LNCAP (cell line): Measurements from ENCODE around the gene RASGEF1C.

Experiments used
- TF ChIP-seq, protein P1 (sequence below): fragments of 450-650 bp; IDR thresholded peaks from 2 replicates; pipeline ENCODE4 v1.5.1; 2017; ENCODE audit warnings: mild to moderate bottlenecking

The RASGEF1C gene

DNA sequence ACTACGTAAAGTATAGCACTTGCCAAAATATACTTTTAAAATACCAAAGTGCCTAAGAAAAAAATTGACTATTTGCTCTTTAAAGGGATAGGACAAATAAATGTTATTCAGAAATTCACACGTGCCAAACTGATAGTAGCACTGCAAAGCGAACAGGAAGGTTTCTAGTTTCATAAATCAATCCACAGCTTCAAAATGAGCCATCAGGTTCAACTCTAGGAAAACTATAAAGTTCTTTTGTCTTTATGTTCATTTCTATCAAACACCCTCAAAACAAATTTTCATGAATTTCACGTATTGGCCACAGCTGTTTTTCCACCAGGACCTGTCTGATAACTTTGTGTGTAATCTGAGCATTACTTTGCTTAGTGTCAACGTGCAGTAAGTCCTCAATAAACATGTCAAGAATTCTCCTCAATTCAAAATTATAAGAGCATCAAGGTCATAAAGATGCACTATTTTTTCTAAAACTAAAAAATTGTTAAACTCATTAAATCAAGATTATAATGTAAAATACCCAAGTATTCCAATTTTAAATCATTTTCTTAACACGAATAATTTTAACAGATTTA, 140.4 kb downstream of the RASGEF1C start:
- TF ChIP-seq, protein P1, sequence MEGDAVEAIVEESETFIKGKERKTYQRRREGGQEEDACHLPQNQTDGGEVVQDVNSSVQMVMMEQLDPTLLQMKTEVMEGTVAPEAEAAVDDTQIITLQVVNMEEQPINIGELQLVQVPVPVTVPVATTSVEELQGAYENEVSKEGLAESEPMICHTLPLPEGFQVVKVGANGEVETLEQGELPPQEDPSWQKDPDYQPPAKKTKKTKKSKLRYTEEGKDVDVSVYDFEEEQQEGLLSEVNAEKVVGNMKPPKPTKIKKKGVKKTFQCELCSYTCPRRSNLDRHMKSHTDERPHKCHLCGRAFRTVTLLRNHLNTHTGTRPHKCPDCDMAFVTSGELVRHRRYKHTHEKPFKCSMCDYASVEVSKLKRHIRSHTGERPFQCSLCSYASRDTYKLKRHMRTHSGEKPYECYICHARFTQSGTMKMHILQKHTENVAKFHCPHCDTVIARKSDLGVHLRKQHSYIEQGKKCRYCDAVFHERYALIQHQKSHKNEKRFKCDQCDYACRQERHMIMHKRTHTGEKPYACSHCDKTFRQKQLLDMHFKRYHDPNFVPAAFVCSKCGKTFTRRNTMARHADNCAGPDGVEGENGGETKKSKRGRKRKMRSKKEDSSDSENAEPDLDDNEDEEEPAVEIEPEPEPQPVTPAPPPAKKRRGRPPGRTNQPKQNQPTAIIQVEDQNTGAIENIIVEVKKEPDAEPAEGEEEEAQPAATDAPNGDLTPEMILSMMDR = no peak

DNA sequence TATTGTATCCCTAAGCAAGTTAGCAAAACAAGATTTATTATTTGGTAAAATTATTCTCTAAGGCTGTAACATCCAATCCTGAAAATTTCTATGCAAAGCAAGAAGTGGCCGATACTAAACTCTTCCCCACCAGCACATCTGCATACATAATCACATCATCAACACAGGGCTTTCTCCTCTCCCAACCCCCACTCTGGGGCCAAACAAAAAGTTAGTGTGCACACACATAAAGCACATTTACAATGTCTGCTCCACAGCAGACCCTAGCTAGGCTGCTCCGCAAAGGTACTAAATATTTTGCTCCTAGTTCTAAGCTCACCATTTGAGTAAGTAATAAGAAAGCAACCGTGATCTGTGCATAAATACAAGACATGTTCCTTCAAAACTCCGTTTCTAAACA, 141.0 kb downstream of the RASGEF1C start:
- TF ChIP-seq, protein P1 = no peak

DNA sequence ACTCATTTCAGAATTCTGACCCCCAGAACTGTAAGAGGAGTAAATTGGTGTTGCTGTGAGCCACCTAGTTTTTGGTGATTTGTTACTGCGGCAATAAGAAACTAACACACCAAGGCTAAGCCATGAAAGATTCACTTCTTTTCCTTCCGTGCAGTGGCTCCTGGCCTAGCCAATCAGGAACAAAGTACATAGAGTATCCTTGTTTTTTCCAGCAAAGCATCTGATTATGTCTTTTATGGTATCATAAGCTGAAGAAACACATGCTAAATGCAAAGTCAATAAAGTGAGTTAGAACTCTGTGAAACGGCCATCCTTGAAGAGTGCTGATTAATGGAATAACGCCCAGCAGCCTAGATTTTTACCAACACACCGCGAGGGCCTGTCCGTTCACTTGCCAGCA, 148.8 kb downstream of the RASGEF1C start:
- TF ChIP-seq, protein P1 = no peak

DNA sequence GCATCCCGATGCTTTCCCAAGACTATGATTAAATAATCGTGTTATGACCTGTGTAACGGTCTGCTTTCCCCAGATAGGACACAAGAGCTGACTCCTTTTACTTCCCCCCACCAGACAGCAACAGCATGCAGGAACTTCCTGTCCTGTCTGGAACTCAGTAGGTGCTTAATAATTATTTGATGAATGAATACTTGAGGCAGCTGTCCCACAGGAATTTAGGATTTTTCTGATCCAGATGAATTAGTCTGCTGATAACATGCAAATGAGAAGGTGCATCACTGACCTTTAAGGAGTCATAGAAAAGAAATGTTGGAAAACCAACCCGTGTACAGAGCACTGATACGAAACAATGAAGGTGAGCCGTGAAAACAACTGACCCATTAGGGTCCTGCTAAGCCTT, 149.7 kb downstream of the RASGEF1C start:
- TF ChIP-seq, protein P1 = no peak

- TF ChIP-seq, protein P1 = no peak
Observed at GRCh38 chr5:180056153-180056552, 152.9 kb downstream of the RASGEF1C start.

- TF ChIP-seq, protein P1 = no peak
Observed at GRCh38 chr5:180054226-180054625, 154.8 kb downstream of the RASGEF1C start.

- TF ChIP-seq, protein P1 = no peak
Observed at GRCh38 chr5:180053061-180053602, 155.9 kb downstream of the RASGEF1C start.
